Measurements from ENCODE around the gene WDFY2. TPM values are rescaled to one million over a fixed set of nuclear protein-coding genes. Genes with fewer than 3 reads are reported as not detected.

The WDFY2 gene
- total and polyA plus RNA-seq, 2 of the 8 experiments (the other 6 are each of a cell fraction or from before 2014, with no cell fraction given), result 13.9 to 29.0 TPM

DNA sequence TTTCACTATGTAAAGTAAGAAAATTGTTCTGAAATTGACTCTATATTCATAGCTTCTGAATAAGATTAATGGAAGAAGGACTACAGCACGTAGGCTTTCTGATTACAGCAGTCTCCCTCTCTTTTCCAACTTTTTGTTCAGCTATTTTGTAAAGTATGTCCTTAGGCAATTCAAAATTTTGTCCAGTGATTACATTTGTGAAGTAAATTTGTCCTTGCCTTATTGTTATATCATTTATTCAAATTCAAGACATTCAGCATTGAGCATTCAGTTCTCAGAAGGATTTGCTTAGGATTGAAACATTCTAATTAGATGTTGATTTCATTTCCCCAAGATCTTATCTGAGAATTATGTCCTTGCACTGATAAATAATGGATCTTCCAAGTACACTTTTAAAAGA is 76.6 kb downstream of the WDFY2 start:
- CTCF ChIA-PET (ENCODE audit: partially characterized antibody), result no interaction called here
- no peak overlapping the region for H4K5ac ChIP-seq (ENCODE audit: insufficient read length, low read depth, low read length)
- H3K4me2 ChIP-seq (ENCODE audit: insufficient read depth in 1 of 2, low read depth in 2 of 2, low read length in 2 of 2), result no peak overlapping the region
- no peak overlapping the region for H3K18ac ChIP-seq (ENCODE audit: extremely low read depth, low read length)
- no peak overlapping the region for H2BK20ac ChIP-seq (ENCODE audit: low read length)
- no peak overlapping the region for H3K56ac ChIP-seq (replicated peaks; ENCODE audit: insufficient read length, low read depth, low read length)
- no peak overlapping the region for H2AFZ ChIP-seq (ENCODE audit: low read length)
- 86% methylated on average over 1 of the region's 1 CpG; no CpG with 5 or more reads in 1 of the 2 experiments for WGBS, 2 experiments (ENCODE audit: extremely low coverage in 1 of 2, insufficient coverage in 1 of 2, insufficient read length in 1 of 2, insufficient replicate concordance in 2 of 2, low coverage in 1 of 2, low lambda C conversion rate in 2 of 2, missing lambda C conversion rate in 1 of 2)
- DNase-seq (ENCODE audit: low read depth in 1 of 2, low spot score in 2 of 2) (no peak), FAIRE-seq (no peak)
- no peaks in the 10 kb centered on the region; a peak in 1 of 8 replicates for H3K36me3 ChIP-seq (ENCODE audit: control insufficient read depth in 2 of 4, insufficient read depth in 4 of 4, low read length in 3 of 4)
- H3K23me2 ChIP-seq (ENCODE audit: low read depth, low read length), result no peaks in the 10 kb centered on the region
- H3K4ac ChIP-seq (replicated peaks; ENCODE audit: insufficient read length, low read depth, low read length), result no peak overlapping the region
- no peak overlapping the region for H2BK120ac ChIP-seq (replicated peaks; ENCODE audit: low read depth, low read length)
- no peak for TF ChIP-seq RBBP5 (IDR thresholded peaks at IDR 0.05; ENCODE audit: borderline replicate concordance, low read depth, low read length)
- no peak for TF ChIP-seq TAF1 (IDR thresholded peaks at IDR 0.05; ENCODE audit: low read depth, low read length)
- TF ChIP-seq KDM5A (IDR thresholded peaks at IDR 0.05; ENCODE audit: low read length), result no peak
- no peak overlapping the region for H3K9ac ChIP-seq (replicated peaks in 1 of 4; ENCODE audit: extremely low read depth in 1 of 4, low read depth in 3 of 4, low read length in 3 of 4)
- no peak overlapping the region for H3K4me3 ChIP-seq (ENCODE audit: extremely low read depth in 1 of 4, insufficient read depth in 2 of 4, low read depth in 3 of 4, low read length in 4 of 4)
- H2BK5ac ChIP-seq (ENCODE audit: low read depth, low read length), result no peak overlapping the region
- no peak overlapping the region for H2BK15ac ChIP-seq (ENCODE audit: low read length)
- no peak overlapping the region for H4K91ac ChIP-seq (replicated peaks; ENCODE audit: insufficient read length, low read length)
- H3K27ac ChIP-seq (ENCODE audit: low read depth, low read length), result no peak overlapping the region
- no peak overlapping the region for H4K8ac ChIP-seq (ENCODE audit: extremely low read depth, insufficient read depth, low read length)
- H3K23ac ChIP-seq (ENCODE audit: insufficient read length), result no peak overlapping the region
- H3K79me2 ChIP-seq (ENCODE audit: control insufficient read depth in 1 of 2, insufficient read depth in 2 of 2, low read length in 2 of 2), result peaks cover 0 to 61% of the 10 kb centered on the region in 2 experiments; a peak in 3 of 4 replicates
- no peaks in the 10 kb centered on the region for H3K27me3 ChIP-seq (replicated peaks in 1 of 4; ENCODE audit: control insufficient read depth in 3 of 4, extremely low read depth in 1 of 4, insufficient read depth in 3 of 4, low read length in 3 of 4)
- POLR2A ChIA-PET (ENCODE audit: partially characterized antibody), result no interaction called here
- H3K4me1 ChIP-seq (replicated peaks in 1 of 4; ENCODE audit: control insufficient read depth in 3 of 4, insufficient read depth in 4 of 4, low read length in 3 of 4), result no peaks in the 10 kb centered on the region; a peak in 1 of 7 replicates
- H2AK5ac ChIP-seq (ENCODE audit: low read depth, low read length), result no peak overlapping the region
- H3K9me3 ChIP-seq (ENCODE audit: insufficient read depth in 2 of 2, low read depth in 1 of 2, low read length in 1 of 2), result no peaks in the 10 kb centered on the region
- no peak overlapping the region for H3K14ac ChIP-seq (ENCODE audit: insufficient read length)
- peaks cover 5% of the 10 kb centered on the region; the same call in 1 of the 2 replicates for H3K79me1 ChIP-seq (ENCODE audit: low read depth, low read length)
- H4K20me1 ChIP-seq (replicated peaks in 1 of 2; ENCODE audit: control insufficient read depth in 1 of 2, insufficient read depth in 2 of 2, low read length in 2 of 2), result no peaks in the 10 kb centered on the region
- no peak overlapping the region for H2BK12ac ChIP-seq (ENCODE audit: low read depth, low read length)

Measured in H1 (cell line).